GM20000 (cell line): Measurements from ENCODE around the gene ABCA8.

ENCODE experiments used
- DNase-seq: peaks from one replicate; pipeline ENCODE4 v3.0.0; 2012; ENCODE audit warnings: low spot score
- TF ChIP-seq, protein P1 (sequence below): IDR thresholded peaks from 2 replicates; pipeline ENCODE4 v1.5.1; 2012; ENCODE audit warnings: mild to moderate bottlenecking, control low read depth; ENCODE audit errors: extremely low read depth, missing control alignments

The ABCA8 gene

GRCh38 chr17:68908045-68908444 lies 47.1 kb downstream of the ABCA8 start:
- TF ChIP-seq, protein P1, sequence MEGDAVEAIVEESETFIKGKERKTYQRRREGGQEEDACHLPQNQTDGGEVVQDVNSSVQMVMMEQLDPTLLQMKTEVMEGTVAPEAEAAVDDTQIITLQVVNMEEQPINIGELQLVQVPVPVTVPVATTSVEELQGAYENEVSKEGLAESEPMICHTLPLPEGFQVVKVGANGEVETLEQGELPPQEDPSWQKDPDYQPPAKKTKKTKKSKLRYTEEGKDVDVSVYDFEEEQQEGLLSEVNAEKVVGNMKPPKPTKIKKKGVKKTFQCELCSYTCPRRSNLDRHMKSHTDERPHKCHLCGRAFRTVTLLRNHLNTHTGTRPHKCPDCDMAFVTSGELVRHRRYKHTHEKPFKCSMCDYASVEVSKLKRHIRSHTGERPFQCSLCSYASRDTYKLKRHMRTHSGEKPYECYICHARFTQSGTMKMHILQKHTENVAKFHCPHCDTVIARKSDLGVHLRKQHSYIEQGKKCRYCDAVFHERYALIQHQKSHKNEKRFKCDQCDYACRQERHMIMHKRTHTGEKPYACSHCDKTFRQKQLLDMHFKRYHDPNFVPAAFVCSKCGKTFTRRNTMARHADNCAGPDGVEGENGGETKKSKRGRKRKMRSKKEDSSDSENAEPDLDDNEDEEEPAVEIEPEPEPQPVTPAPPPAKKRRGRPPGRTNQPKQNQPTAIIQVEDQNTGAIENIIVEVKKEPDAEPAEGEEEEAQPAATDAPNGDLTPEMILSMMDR = no peak
- DNase-seq = no peak

DNA sequence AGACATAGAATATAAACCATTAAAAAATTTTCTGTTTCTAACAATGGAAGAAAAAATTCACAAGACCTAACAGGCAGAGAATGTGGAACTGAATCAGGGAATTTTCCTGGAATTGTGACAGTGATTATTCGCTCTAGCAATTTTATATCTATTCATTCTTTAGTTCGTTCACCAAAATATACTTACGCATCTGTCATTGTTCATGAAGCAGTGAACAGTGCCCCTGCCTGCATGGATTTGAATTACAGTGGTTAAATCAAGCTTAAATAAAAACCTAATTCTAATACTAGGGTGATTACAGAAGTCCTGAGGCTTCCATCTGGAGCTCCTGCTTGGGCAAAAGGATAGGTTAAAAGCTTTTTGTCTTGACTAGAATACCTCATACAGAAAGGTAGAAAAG lies 48.6 kb downstream of the ABCA8 start:
- TF ChIP-seq, protein P1 = no peak
- no peak for DNase-seq

DNA sequence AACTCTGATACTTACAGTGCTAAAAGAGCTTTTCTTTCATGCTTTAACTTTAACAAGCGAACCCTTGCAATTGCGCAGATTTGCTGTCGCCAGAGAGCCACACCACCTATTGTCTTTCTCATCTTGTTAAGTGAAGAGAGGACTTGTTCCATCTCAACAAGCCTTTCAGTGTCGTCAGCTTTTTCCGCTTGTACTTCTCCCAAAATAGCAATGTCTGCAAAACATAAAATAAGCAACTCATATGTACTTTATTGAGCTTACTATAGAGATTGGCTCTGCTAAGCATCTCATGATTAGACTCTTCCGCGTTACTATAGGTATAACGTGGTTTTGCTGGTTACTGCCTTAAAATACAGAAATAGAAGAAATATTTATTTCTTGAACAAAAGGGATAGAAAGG lies 51.9 kb downstream of the ABCA8 start:
- TF ChIP-seq, protein P1 = no peak
- DNase-seq = no peak

- DNase-seq = no peak
- TF ChIP-seq, protein P1 = no peak
Measured at GRCh38 chr17:68897557-68897956, 57.6 kb downstream of the ABCA8 start.

DNA sequence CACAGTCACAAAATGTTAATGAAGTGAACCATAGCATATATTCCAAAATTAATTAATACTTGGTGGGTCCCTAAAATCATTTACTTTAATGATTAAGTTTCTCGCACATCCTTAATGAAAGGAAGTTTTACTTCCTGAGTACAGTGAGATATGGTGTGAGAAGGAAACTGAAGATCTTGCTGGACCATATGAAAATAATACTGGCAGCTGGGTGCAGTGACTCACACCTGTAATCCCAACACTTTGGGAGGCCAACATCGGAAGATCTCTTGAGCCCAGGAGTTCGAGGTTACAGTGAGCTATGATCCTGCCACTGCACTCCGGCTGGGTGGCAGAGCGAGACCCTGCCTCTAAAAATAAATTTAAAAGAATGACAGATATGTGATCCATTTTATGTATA lies 62.5 kb downstream of the ABCA8 start:
- no peak for DNase-seq
- TF ChIP-seq, protein P1 = no peak

GRCh38 chr17:68892193-68892592 lies 63.0 kb downstream of the ABCA8 start:
- TF ChIP-seq, protein P1 = no peak
- DNase-seq = no peak

DNA sequence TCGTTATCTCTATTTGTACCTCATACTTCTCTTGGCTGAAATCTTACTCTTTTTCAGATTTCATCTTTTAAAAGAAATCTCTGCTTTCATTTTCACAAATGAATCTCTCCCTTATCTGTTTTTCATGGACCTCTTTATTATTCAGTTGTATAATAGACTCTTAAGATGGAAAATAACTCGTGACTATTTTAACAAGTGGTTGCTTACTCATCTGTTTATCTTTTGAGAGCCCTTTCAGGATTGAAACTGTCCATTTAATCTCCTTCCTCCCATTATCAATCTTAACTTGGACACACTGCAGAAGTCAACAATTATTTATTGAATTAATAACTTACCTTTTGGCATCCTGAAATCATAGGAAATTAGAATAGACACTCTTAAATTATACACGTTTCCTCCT lies 68.8 kb downstream of the ABCA8 start:
- DNase-seq = no peak

More for the DNA sequence above, 68.8 kb downstream of the ABCA8 start:
- TF ChIP-seq, protein P1 = no peak
